GM12892 (cell line): ENCODE data around the gene HDAC4.

Experiments used
- POLR2A ChIP-seq: IDR thresholded peaks from 2 replicates; pipeline ENCODE4 v1.6.1; 2011; ENCODE audit warnings: low read depth, low read length, control low read depth
- POLR2AphosphoS5 ChIP-seq: IDR thresholded peaks from 2 replicates; pipeline ENCODE4 v1.6.1; 2011; ENCODE audit warnings: low read depth, low read length, control low read depth
- TAF1 ChIP-seq: IDR thresholded peaks from 2 replicates; pipeline ENCODE4 v1.6.1; 2011; ENCODE audit warnings: low read depth, mild to moderate bottlenecking, control low read depth, low read length, borderline replicate concordance

DNA sequence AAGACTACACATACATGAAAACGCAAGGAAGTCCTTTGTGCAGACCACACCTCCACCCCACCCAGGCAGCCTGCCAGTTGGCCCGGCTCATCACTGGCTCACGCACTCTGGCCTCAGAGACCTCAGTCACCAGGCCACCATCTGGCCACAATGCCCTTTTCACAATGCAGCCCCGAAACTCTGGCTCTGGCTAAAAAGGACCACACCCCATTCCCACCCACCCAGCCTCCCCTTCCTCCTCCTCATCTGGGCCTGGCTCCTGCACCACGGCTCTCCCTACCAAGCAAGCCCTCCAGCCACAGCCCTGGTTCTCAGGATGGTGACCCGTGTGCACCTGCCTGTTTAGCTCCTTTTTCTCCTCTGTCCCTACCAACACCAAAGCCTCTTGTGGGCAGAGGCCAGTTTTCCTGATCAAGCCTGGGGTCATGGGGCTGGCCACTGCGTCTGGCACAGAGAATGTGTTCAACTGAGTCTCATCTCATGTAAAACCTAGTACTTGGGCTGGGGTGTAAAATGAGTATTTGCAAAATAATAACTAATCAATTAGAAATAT is 7.4 kb downstream of the HDAC4 start:
- no peak for TF ChIP-seq POLR2A
- no peak for TF ChIP-seq POLR2AphosphoS5
- no peak for TF ChIP-seq TAF1
